Measurements from ENCODE around the gene KLK5.
"Not testable (repeated sequence)": the region's sequence is repeated elsewhere in the genome, so short reads cannot be mapped to it uniquely, and the experiment has no call there.

KLK5 gene, protein sequence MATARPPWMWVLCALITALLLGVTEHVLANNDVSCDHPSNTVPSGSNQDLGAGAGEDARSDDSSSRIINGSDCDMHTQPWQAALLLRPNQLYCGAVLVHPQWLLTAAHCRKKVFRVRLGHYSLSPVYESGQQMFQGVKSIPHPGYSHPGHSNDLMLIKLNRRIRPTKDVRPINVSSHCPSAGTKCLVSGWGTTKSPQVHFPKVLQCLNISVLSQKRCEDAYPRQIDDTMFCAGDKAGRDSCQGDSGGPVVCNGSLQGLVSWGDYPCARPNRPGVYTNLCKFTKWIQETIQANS

DNA sequence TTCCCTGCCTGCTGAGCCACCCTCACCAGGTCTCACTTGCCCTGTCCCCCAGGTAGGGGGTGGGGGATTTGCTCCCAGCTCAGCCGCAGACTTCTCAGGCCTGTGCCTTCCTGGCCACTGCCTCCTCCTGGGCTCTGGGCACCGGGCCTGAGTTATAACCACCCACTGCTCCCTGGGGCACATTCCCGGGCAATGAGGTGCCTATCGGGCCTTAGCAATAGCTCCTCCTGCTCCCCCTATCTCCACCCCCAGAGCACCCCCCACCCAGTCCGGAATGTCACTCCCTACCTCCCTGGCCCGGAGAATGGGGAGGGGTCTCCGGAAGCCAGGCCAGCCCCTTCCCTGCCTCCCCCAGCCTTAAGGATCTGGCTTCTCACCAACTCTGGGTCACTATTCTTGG lies at the start of gene KLK5:
Gene KLK5, minus strand, starts transcription at position 129 of the 400 bp plus-strand sequence. CDS start 381 bp downstream, outside the sequence.
- DNase-seq, result no peak

DNA sequence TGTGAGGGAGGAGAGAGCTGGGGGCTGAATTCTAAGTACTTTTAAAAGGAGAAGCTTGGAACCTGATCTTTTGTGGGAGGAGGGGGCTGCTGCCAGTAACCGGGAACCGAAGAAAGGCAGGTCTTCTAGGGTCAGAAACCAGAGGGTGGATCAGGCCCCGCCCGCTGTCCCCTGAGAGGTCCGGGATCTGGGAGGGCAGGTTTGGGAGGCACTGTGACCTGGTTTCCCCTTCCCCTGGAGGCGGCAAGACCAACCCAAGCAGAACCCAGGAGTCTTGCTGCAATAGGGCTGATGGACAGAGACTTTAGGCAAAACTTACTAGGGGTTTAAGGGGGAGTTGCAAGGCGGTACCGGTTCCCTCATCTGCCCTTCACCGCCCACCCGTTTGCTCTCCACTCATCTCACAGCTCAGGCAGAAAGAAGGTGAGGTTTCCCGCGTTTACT lies 49.3 kb upstream of the KLK5 start:
- DNase-seq, result no peak

DNA sequence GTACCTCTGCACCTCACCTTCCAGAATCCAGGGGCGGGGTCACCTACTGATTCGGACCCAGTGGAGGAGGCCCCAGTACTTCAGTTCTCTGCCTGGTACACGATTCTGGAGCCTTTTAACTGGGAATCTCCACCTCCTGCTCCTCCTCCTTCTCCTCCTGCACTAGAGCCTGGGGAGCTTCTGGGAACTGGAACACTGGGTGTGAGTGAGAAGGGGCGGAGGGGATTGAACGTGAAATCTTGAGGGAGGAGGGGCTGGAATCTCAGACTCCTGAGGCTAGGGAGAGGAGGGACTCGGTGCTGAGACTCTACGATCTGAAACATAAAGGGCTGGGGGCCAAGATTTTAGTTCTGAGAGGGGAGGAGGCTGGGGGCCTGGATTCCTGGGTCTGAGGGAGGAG lies 48.7 kb upstream of the KLK5 start, which contains the start of gene KLK8:
Gene KLK8, minus strand, starts transcription at position 90 of the 400 bp plus-strand sequence. CDS start 437 bp downstream, outside the sequence.
- no peak for DNase-seq

DNA sequence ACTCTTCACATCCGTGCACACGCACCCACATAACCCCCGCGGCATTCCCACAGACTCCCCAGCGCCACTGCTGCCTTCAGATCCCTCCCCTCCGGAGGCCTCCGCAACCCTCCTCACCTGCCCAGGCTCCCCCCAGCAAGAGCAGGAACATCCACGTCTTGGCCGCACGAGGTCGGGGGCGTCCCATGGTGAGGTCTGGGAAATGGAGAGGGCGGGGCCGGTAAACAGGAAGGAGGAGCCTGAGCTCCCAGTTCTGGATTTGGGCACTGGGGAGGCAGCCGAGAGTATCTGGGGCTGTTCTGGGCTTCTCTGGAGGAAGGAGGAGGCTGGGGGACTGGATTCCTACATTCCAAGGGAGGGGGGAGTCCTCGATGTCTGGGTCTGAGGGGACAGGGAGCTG lies 48.1 kb upstream of the KLK5 start:
- no peak for DNase-seq

DNA sequence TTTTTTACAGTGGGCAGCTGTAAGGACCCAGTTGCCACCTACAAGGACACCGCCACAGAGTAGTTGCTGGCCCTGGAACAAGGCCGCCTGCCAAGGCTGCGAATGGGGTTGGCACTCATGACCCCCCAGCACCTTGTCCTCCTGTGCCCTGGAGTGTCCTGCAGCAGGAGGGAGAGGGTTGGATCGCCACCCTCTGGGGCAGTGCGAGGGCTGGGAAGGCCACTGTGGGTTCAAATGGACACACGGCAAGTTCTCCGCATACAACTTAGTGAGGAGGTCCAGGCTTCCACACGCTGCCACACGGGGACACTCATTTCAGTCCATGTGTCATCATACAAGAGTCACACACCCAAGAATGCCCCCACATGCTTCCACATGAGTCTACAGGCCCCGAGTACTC lies 47.6 kb upstream of the KLK5 start:
- no peak for DNase-seq

DNA sequence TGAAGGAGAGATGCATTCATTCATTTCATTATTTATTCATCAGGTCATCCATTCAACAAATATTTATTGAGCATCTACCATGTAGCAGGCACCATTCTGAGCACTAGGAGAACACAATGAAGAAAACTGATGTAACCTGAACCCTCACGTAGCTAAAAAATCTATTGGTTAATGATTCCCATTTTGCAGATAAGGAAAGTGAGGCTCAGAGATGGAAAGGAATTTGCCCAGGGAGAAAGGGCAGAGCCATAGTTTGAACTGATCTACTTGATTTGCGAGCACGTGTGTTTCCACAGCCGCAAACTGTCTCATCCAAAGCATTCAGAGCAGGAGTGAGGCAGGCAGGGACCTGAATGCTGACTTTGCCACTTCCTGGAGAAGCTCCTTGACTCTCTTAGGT lies 45.8 kb upstream of the KLK5 start:
- DNase-seq, result no peak

DNA sequence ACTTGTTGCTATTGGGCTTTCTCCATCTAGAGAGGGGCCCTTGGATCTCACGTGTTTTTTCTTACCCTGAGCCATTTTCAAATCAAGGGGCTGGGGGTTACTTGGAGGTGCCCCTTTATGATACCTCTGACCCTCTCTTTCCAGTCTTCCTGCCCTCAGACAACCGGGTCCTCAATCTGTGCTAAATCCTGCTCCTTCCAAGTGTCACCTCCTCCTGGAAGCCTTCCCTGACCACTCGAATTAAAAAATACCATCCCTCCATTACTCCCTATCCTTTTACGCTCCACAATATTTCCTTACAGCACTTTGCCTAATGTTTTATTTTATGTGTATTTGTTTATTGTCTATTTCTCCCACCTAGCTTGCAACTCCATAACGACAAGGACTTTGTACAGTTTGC lies 45.2 kb upstream of the KLK5 start:
- DNase-seq, result no peak

DNA sequence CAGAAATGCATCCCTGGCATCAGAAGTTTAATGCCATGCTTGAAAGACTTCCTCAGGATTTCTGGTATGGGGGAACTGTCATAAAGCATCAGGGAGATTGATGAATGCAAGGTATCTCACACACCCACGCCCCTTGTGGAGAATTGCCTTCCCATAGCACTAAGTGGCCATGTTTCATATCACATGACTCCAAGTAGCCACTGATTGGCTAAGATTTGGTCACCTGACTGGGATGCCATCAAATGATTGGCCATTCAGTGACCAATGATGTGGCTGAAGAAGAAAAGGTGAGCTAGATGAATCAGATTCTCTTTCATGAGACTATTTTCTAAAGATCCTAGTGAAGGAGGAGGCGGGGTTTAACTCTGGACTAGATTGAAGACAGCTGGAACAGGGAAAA lies 41.3 kb upstream of the KLK5 start:
- DNase-seq, result no peak

DNA sequence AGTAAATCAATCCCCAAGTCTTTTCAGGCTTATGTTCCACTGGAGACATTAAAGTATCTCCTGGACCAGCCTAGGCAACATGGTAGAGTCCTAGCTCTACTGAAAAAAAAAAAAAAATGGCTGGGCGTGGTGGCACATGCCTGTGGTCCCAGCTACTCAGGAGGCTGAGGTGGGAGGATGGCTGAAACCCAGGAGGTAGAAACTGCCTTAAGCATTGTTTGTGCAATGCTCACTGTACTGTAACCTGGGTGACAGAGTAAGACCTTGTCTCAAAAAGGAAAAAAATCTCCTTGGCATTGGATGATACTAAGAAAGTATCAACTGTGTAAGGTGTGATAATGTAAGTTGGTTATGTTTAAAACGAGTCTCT lies 39.8 kb upstream of the KLK5 start:
- DNase-seq, result no peak

DNA sequence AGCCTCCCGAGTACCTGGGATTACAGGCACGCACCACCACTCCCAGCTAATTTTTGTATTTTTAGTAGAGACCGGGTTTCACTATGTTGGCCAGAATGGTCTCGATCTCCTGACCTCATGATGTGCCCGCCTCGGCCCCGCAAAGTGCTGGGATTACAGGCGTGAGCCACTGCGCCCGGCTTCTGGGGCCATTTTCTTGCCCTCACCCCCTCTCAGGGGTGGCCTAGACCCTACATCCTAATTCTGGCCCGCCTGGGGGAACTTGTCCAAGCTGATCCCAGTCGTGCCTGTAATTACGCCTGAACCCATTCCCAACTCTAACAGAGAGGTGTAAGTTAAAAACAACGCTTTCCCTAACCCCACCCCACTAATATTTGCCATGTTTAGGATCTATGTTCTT lies 31.6 kb upstream of the KLK5 start:
- DNase-seq, result not testable (repeated sequence)

DNA sequence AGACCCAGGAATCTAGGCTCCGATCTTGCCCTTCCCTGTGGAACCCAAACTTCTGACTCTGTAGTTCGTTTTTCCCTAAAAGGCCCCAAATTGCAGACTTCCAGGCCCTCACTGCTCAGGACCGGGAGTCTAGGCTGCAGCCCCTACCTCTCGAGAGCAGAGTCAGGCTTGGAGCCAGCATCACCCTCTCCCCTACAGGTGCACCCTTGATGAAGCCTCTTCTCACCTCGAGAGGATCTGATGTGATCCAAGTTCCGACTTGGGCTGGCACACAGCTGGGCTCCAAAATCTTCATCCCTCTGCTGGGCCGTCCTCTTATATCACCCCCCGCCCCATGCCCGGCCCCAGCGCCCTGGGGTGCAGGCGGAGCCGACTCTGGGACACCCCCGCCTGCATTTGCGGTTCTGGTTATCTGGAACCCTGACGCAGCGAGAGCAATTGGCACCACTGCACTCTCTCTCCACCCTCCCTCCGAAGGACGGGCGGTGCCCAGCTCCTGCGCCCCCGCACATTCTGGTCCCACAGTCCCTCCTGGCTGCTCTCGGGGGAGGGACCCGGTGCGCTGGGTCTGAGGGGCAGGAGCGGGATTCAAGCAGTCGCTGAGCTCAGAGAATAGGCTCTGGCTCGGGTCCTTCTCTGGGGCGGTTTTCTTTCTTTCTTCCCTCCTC lies 30.9 kb upstream of the KLK5 start, which contains the start of gene KLK7:
Gene KLK7, minus strand, starts transcription at position 293 of the 668 bp plus-strand sequence. CDS start 1,518 bp downstream, outside the sequence.
- no peak for DNase-seq

DNA sequence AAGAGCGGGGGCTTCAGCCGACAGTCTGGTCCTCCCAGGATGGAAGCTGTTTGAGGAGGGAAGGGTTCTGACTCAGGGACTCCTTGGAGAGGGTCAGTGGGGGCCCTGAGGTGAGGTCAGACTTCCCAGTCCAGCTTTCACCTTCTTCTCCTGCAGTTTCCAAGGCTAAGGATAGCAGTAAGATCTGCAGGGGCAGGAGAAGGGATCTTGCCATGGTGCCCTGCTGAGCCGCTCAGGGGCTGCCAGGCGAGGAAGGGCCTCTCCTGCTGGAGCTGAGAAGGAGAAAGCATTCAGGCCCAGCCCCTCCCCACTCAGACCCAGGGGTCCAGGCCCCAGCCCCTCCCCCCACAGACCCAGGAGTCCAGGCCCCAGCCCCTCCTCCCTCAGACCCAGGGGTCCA lies 29.3 kb upstream of the KLK5 start:
- no peak for DNase-seq

DNA sequence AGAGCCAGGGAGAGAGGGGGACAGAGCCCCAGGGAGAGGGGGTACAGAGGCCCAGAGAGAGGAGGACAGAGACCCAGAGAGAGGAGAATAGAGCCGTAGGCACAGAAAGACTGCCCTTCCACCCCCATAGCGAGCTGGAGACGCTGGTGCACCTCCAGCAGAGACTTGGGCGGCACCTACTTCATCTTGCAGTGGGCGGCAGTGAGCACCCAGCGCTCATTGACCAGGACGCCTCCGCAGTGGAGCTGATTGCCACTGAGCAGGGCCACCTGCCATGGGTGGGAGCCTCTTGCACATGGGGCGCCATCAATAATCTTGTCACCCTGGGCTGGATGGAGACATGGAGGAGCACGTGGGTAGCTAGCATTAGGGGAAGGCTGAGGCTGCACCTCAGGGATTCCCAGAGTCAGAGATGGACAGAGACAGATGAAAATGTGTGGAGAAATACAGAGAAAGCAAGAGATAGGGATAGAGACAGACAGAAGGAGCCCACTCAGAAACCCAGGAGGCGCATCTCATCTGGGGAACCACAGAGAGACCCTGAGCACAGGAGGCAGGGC lies 28.8 kb upstream of the KLK5 start:
- DNase-seq, result no peak

DNA sequence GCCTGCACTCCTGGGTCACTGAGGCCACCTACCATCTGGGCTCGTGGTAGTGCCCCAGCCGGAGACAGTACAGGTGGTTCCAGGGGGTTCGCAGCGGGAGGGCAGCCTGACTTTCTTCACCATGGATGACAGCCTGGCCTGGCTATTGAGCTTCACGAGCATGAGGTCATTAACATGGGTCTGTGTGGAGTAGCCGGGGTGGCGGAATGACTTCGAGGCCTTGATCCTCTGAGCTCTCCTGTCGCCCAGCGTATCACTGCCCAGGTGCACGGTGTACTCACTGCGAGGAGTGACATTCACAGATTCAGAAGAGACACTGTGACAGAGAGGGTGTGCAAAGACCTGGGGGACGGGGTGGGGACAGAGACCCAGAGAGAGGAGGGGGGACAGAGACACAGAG lies 27.4 kb upstream of the KLK5 start:
- no peak for DNase-seq

DNA sequence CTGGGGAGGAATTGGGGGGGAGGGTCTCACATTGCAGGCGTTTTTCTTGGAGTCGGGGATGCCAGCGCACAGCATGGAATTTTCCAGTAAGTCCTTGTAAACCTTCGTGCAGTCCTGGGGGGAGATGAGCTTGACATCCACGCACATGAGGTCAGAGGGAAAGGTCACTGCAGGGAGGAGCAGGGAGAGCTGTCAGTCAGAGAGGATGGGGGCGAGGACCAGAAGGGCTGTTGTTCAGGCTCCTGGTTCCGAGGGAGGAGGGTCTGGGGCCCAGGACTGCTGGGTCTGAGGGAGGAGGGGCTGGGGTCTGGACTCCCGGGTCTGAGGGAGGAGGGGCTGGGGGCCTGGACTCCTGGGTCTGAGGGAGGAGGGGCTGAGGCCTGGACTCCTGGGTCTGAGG lies 26.9 kb upstream of the KLK5 start:
- DNase-seq, result no peak

DNA sequence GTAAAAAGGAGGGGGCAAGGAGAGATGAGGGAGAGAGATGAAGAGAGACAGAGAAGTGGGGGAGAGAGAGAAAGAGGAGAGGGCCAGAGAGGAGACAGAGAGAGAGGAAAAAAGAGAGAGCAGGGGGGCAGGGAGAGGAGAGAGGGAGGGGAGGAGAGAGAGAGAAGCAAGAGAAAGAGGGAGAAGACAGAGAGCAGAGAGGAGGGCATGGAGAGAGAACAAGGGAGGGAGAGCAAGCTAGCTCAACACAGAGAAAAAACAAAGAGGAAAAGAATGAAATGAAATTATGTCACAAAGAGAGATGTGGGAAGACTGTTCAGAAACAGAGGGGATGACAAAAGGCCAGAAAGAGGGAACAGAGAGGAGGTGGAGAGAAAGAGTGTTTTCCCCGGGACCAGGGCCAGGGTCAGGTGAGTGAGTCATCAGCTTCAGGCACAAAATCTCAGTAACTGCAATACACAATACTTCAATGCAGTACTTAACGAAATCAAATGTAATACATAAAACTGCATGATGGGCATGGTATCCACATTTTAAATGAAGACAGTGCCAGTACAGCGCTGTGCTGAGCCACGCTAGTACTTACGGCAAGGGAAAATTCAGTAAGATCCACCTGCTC lies 26.0 kb upstream of the KLK5 start:
- DNase-seq, result no peak

DNA sequence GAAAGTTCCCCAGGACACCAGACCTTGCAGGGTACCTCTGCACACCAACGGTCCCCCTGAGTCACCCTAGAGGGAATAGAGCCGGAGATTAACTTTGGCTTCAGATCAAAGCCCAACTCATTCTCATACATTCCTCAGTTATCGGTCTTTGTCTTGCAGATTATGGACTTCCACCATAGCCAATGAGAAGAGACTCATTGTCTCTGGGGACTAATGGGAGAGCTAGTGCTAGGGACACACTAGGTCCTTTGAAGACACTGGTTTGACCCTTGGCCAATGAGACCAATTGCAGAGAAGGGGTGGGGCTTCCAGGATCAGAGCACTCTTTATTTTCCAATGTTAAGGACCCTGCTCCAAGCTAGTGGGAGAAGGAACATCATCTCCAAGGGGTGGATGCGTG lies 24.8 kb upstream of the KLK5 start:
- DNase-seq, result no peak

DNA sequence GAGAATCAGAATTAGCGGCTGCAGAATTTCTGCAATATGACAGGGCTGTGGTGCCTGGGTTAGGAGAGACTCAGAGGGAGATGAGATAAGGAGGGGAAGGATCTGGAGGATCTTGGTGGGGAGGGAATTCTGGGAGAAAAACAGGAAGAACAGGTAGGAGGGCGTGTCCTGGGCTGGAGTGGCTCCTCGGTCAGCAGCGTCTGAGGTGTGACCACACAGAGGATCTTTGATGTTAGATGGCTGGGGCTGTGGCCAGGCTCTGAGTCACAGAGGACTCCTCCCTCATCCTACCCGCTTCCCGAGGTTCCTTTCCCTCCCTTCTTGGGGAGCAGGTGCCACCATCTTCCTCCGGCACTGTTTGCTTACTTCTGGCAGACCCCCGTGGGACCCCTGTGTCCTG lies 22.9 kb upstream of the KLK5 start:
- no peak for DNase-seq

DNA sequence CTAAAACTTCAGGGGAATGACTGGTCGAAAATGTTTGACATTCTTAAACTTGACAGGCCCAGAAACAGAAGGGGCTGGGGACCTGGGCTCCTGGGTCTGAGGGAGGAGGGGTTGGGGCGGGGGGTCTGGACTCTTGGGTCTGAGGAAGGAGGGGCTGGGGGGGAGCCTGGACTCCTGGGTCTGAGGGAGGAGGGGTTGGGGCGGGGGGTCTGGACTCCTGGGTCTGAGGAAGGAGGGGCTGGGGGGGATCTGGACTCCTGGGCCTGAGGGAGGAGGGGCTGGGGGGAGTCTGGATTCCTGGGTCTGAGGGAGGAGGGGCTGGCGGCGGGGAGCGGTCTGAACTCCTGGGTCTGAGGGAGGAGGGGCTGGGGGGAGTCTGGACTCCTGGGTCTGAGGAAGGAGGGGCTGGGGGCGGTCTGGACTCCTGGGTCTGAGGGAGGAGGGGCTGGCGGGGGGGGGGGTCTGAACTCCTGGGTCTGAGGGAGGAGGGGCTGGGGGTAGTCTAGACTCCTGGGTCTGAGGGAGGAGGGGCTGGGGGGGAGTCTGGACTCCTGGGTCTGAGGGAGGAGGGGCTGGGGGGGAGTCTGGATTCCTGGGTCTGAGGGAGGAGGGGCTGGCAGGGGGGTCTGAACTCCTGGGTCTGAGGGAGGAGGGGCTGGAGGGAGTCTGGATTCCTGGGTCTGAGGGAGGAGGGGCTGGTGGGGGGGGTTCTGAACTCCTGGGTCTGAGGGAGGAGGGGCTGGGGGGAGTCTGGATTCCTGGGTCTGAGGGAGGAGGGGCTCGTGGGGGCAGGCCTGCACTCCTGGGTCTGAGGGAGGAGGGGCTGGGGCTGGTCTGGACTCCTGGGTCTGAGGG lies 22.1 kb upstream of the KLK5 start:
- DNase-seq, result no peak

DNA sequence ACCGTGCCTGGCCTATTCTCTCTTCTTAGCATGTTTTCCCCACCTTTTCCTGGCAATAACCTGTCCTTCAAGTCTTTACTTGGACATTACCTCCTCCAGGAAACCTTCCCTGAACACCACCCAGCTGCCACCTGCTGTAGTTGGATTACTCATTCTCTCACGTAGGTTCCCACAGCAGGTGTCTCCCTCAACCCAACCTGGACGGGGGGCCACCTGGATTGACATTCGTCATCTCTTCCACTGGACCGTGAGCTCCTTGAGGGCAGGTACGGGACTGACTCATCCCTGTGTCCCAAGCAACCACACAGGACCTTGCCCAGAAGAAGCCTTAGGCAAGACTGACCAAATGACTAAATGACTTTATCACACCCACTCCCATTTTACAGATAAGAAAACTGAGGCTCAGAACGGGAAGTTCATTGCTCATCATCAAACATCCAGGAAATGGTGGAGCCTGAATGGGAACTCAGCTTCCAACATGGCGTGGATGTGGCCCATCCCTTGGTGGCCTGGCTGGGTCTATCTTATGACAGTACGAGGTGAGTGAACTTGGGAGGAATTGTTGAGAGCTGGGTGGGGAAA lies 20.0 kb upstream of the KLK5 start:
- DNase-seq, result no peak

DNA sequence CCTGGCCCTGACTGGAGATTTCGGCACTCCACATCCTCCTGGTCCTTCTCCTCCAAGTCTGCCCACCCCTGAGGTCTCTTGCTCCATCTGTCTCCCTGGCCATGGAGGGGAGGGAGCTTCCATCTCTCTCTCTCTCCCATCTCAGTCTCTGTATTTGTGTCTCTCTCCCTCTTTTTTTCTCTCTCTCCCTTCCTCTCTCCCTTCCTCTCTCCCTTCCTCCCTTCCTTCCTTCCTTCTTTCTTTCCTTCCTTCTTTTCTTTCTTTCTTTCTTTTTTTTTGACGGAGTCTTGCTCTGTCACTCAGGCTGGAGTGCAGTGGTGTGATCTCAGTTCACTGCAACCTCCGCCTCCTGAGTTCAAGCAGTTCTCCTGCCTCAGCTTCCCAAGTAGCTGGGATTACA lies 17.0 kb upstream of the KLK5 start:
- not testable (repeated sequence) for DNase-seq

DNA sequence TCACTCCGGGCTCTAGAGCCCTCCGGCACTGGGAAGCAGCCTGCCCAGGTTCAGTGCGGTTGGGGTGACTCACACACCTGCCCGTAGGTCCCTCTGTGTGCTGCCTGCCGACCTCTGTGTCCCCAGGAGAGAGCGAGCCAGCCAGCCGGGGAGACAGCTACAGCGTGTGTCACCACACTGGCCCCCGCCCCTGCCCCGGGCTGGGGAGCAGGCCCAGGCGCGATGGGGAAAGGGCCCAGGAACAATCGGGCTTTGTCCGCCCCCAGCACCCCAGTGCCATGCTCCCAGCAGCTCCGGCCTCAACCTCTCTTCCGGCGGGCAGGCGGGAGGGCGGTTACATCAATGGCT lies 16.5 kb upstream of the KLK5 start, which contains the start of gene KLK6:
Gene KLK6, minus strand, starts transcription at position 179 of the 348 bp plus-strand sequence. CDS start 1,487 bp downstream, outside the sequence.
- DNase-seq, result no peak
